Thyroid gland (tissue), 4 donors: ENCODE data around the gene UBE2Z.
"Not testable (repeated sequence)": the region's sequence is repeated elsewhere in the genome, so short reads cannot be mapped to it uniquely, and the experiment has no call there.

ENCODE experiments used
- POLR2A ChIP-seq, 2 donors: fragments of 450-650 bp; IDR thresholded peaks; one replicate each; pipeline ENCODE4 v1.6.1; 2017; ENCODE audit warnings: antibody characterized with exemption in 2 of 2, mild to moderate bottlenecking in 2 of 2, moderate library complexity in 1 of 2
- TF ChIP-seq, protein P1 (sequence below), 6 experiments: fragments of 200-600 bp in 3 of 6; fragments of 450-650 bp in 3 of 6; sonication (generic) in 3 of 6; IDR thresholded peaks; one replicate each; pipeline ENCODE4 v1.5.1; 2016 to 2019; ENCODE audit warnings: antibody characterized with exemption in 6 of 6, mild to moderate bottlenecking in 2 of 6, inconsistent platforms in 1 of 6, moderate library complexity in 1 of 6

DNA sequence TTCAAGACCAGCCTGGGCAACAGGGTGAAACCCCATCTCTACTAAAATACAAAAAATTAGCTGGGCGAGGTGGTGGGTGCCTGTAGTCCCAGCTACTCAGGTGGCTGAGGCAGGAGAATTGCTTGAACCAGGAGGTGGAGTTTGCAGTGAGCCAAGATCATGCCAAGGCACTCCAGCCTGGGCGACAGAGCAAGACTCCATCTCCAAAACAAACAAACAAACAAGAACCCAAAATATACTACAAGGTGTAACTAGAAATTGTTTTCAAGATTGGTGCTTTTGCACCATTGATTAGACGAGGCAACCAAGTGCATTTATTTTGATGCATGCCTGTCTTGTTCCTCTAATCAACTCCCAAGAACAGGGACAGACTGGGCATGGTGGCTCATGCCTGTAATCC, 35.8 kb upstream of the UBE2Z start:
- TF ChIP-seq, protein P1, sequence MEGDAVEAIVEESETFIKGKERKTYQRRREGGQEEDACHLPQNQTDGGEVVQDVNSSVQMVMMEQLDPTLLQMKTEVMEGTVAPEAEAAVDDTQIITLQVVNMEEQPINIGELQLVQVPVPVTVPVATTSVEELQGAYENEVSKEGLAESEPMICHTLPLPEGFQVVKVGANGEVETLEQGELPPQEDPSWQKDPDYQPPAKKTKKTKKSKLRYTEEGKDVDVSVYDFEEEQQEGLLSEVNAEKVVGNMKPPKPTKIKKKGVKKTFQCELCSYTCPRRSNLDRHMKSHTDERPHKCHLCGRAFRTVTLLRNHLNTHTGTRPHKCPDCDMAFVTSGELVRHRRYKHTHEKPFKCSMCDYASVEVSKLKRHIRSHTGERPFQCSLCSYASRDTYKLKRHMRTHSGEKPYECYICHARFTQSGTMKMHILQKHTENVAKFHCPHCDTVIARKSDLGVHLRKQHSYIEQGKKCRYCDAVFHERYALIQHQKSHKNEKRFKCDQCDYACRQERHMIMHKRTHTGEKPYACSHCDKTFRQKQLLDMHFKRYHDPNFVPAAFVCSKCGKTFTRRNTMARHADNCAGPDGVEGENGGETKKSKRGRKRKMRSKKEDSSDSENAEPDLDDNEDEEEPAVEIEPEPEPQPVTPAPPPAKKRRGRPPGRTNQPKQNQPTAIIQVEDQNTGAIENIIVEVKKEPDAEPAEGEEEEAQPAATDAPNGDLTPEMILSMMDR (IDR thresholded peaks at IDR 0.05), result not testable (repeated sequence)
- not testable (repeated sequence) for TF ChIP-seq POLR2A (IDR thresholded peaks at IDR 0.05)
